Breast epithelium (tissue), 4 donors: Measurements from ENCODE around the gene IHH. TPM values are rescaled to one million over a fixed set of nuclear protein-coding genes. Genes with fewer than 3 reads are reported as not detected.

Source experiments
- DNase-seq, 2 donors: peaks; one replicate each; pipeline ENCODE4 v3.0.0-alpha.2; 2019; ENCODE audit warnings: low spot score in 2 of 2
- H3K27ac ChIP-seq, 2 donors: fragments of 200-600 bp; sonication (generic) in 1 of 2; one replicate each; pipeline ENCODE4 v1.5.1; 2016 to 2019; ENCODE audit warnings: mild to moderate bottlenecking in 1 of 2
- H3K27me3 ChIP-seq, 2 donors: fragments of 200-600 bp; sonication (generic) in 1 of 2; one replicate each; pipeline versions ENCODE4 v1.5.1 to v1.6.0; 2017 to 2019; ENCODE audit warnings: control low read depth in 1 of 2, mild to moderate bottlenecking in 1 of 2
- H3K36me3 ChIP-seq: fragments of 200-600 bp; one replicate; pipeline ENCODE4 v1.5.1; 2019
- H3K4me1 ChIP-seq, 2 donors: fragments of 200-600 bp; sonication (generic); one replicate each; pipeline ENCODE4 v1.5.1; 2016 to 2019; ENCODE audit warnings: control low read depth in 1 of 2
- H3K4me3 ChIP-seq, 3 donors: fragments of 200-600 bp; sonication (generic); 1 replicate in 2 of 3; 2 replicates in 1 of 3; pipeline ENCODE4 v1.5.1; 2016 to 2019; ENCODE audit warnings: mild to moderate bottlenecking in 3 of 3, moderate library complexity in 2 of 3
- H3K9me3 ChIP-seq, 2 donors: fragments of 200-600 bp; sonication (generic) in 1 of 2; one replicate each; pipeline ENCODE4 v1.5.1; 2016 to 2019; ENCODE audit warnings: control low read depth in 1 of 2
- POLR2A ChIP-seq: fragments of 450-650 bp; IDR thresholded peaks from one replicate; pipeline ENCODE4 v1.6.1; 2016; ENCODE audit warnings: antibody characterized with exemption, mild to moderate bottlenecking, moderate library complexity
- POLR2AphosphoS5 ChIP-seq, 3 donors: sonication (generic); formaldehyde crosslinking; IDR thresholded peaks; one replicate each; pipeline ENCODE4 v1.6.1; 2017; ENCODE audit warnings: antibody characterized with exemption in 3 of 3
- intact Hi-C: fragments of 100-400 bp; cut with DNase I; formaldehyde crosslinking; loops from one replicate; pipeline ENCODE4 v1.15.1; 2023; ENCODE audit warnings: low total_unique reads
- total RNA-seq, 3 donors: library from RNA; depleted of rRNA; stranded (reverse); fragments of >200 nt; gene quantifications; one replicate each; pipeline ENCODE4 v1.1.0, GENCODE V29; 2016
- TF ChIP-seq, protein P1 (sequence below), 3 donors: fragments of 450-650 bp; IDR thresholded peaks; one replicate each; pipeline ENCODE4 v1.5.1; 2016 to 2017; ENCODE audit warnings: antibody characterized with exemption in 3 of 3, mild to moderate bottlenecking in 3 of 3, moderate library complexity in 3 of 3

The IHH gene
- total RNA-seq, 3 donors from 2014 or later: 0.16 to 0.66 TPM; not detected in 1

DNA sequence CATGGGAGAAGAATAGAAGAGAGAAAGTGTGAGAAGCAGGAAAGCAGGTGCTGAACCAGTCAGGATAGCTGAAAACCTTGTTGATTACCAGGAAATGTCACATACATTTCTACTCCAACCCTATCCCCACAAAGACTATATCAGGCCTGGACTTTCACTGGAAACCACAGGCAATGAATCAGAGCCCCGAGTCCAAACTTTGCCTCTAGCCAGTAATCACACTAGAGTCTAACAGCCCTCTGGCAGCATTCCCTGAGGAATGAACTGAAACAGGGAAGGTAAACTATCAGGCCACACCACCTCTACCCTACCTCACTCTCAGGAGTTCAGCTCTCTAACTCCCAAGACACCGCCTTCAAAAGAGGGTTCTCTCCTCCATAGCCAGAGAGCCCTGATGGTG lies 18.7 kb upstream of the IHH start:
- Histone ChIP-seq H3K4me3 (no peak overlapping the region), H3K27me3 (no peaks in the 10 kb centered on the region), H3K4me1 (no peaks in the 10 kb centered on the region), H3K27ac (no peak overlapping the region), H3K36me3 (no peaks in the 10 kb centered on the region), H3K9me3 (no peaks in the 10 kb centered on the region)
- DNase-seq: no peak
- TF ChIP-seq, protein P1, sequence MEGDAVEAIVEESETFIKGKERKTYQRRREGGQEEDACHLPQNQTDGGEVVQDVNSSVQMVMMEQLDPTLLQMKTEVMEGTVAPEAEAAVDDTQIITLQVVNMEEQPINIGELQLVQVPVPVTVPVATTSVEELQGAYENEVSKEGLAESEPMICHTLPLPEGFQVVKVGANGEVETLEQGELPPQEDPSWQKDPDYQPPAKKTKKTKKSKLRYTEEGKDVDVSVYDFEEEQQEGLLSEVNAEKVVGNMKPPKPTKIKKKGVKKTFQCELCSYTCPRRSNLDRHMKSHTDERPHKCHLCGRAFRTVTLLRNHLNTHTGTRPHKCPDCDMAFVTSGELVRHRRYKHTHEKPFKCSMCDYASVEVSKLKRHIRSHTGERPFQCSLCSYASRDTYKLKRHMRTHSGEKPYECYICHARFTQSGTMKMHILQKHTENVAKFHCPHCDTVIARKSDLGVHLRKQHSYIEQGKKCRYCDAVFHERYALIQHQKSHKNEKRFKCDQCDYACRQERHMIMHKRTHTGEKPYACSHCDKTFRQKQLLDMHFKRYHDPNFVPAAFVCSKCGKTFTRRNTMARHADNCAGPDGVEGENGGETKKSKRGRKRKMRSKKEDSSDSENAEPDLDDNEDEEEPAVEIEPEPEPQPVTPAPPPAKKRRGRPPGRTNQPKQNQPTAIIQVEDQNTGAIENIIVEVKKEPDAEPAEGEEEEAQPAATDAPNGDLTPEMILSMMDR (IDR thresholded peaks at IDR 0.05): no peak
- TF ChIP-seq POLR2A (no peak), POLR2AphosphoS5 (IDR thresholded peaks at IDR 0.05) (no peak)
- intact Hi-C loops: no loop called here

DNA sequence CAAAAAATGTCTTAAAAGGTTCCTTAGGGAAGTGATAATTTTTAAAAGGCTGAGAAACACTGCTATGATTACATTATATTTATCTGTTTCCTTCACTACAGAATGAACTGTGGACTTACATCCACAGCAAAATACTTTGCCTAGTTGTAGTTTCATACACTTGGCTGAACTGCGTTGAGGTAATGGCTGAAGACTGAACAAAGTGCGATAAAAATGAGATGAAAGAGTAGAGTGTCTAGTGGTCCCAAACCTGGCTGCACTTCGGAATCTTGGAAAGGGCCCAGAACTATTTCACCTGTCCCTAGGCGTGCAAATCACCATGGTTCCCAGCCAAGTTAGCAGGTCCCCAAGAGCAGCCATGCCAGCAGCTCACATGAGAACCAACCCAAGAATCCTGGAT lies 18.2 kb upstream of the IHH start:
- intact Hi-C loops: no loop called here

DNA sequence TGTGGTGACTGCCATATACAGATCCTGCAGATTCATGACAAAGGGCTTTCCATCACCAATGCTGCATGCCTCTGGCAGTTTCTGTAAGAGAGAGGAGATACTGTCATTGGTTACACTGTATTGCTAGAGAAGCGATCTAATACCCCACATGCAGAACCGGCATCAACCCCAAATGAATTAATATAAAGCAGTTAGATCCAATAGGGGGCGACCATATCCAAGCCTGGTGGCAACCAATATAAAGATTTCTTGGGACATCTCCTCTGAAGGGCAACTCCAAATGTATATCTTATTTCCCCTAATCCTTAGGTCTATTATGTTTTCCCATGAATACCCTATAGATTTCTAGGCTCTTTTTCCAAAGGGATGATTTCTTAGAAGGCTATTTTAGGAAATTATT lies 17.4 kb upstream of the IHH start:
- Histone ChIP-seq H3K36me3 (no peaks in the 10 kb centered on the region), H3K27ac (no peak overlapping the region), H3K4me1 (no peaks in the 10 kb centered on the region), H3K27me3 (no peaks in the 10 kb centered on the region), H3K9me3 (no peaks in the 10 kb centered on the region), H3K4me3 (no peak overlapping the region)
- intact Hi-C loops: no loop called here
- TF ChIP-seq POLR2AphosphoS5 (IDR thresholded peaks at IDR 0.05): no peak
- no peak for TF ChIP-seq POLR2A
- TF ChIP-seq, protein P1 (IDR thresholded peaks at IDR 0.05): no peak
- DNase-seq: no peak

More for the DNA sequence above, 18.2 kb upstream of the IHH start:
- Histone ChIP-seq H3K27ac (no peak overlapping the region), H3K4me1 (no peaks in the 10 kb centered on the region), H3K36me3 (no peaks in the 10 kb centered on the region), H3K27me3 (no peaks in the 10 kb centered on the region), H3K9me3 (no peaks in the 10 kb centered on the region), H3K4me3 (no peak overlapping the region)
- DNase-seq: no peak
- TF ChIP-seq, protein P1 (IDR thresholded peaks at IDR 0.05): no peak
- TF ChIP-seq POLR2AphosphoS5 (IDR thresholded peaks at IDR 0.05) (no peak), POLR2A (no peak)

DNA sequence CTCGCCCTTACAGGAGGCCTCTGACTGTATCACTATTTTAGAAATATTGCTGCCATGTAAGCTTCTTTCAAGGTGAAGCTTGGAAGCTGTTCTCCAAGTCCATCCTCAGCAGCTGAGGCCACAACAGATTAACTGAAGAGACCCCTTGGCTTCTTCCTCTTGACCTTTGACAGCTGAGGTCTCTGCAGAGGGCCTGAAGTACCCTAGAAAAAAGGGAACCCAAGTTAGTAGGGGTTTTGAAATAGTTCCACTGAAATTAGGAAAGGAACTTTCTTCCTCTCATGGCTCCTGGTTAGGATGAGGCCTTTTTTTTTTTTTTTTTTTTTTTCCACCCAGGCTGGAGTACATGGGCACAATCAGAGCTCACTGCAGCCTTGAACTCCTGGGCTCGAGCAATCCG lies 15.5 kb upstream of the IHH start:
- Histone ChIP-seq H3K4me1 (no peaks in the 10 kb centered on the region), H3K27ac (no peak overlapping the region), H3K4me3 (no peak overlapping the region), H3K36me3 (no peaks in the 10 kb centered on the region), H3K9me3 (no peaks in the 10 kb centered on the region), H3K27me3 (no peaks in the 10 kb centered on the region)
- intact Hi-C loops: no loop called here
- TF ChIP-seq POLR2A (no peak), POLR2AphosphoS5 (IDR thresholded peaks at IDR 0.05) (no peak)
- TF ChIP-seq, protein P1 (IDR thresholded peaks at IDR 0.05): no peak
- DNase-seq: no peak

DNA sequence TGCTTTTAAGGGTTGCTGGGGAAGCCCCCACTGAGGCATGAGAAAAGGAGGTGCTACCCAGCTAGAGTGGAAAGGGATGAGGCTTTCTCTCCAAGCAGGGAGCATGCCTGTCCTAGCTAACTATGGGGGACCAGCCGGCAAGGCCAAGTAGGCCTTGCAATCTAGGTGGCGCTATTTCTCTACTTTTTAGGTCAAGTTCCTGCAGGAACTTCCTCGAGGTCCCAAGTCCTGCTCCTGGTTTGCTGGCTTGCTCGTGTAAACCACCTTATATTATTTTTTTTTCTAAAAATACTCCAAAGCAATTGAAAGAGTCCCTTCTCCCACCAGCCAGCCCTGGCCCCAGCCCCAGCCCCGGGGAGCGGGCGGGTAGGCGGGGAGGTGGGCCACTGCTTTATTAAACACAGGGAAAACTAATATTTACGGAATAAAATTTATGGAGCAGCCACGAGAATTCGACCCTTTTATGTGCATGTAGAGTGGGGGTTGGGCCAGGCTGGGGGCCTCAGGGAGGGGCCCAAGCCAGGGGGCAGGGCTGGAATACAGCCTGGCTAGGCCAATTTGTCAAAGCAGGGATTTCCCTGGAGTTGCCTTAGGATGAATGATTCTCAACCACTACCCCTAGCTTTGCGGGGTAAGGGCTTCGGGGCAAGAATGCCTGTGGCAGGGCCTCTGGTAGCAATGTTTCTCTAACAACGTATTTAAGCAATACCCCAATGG lies 12.8 kb upstream of the IHH start:
- no peak for TF ChIP-seq POLR2A
- TF ChIP-seq, protein P1 (IDR thresholded peaks at IDR 0.05): peak in 2 of 3 donors; percentile 18 to 20
- H3K27me3 ChIP-seq: no peaks in the 10 kb centered on the region
- DNase-seq: no peak
- H3K27ac ChIP-seq: no peak overlapping the region
- H3K4me1 ChIP-seq: no peaks in the 10 kb centered on the region
- no peaks in the 10 kb centered on the region for H3K9me3 ChIP-seq
- intact Hi-C loops: loop anchor here (2.0 kb wide), 1 partner anchor 75 kb away; no protein-coding TSS in a partner anchor
- no peaks in the 10 kb centered on the region for H3K36me3 ChIP-seq
- no peak overlapping the region for H3K4me3 ChIP-seq
